A673 (cell line): ENCODE measurements around the gene ZIC5.

Source experiments
- EZH2 ChIP-seq: fragments of 200-600 bp; sonication (generic); IDR thresholded peaks from 2 replicates; pipeline ENCODE4 v1.6.1; 2017; ENCODE audit warnings: borderline replicate concordance, low read depth, mild to moderate bottlenecking, mixed read lengths, antibody characterized with exemption, low read length; ENCODE audit not compliant: poor library complexity, severe bottlenecking
- TF ChIP-seq, protein P1 (sequence below): fragments of 300-800, 200-600 bp; sonication (generic); conservative IDR thresholded peaks from 2 replicates; pipeline ENCODE4 v1.5.1; 2017; ENCODE audit warnings: low read depth, mild to moderate bottlenecking, antibody characterized with exemption, low read length, moderate library complexity, mixed read lengths

DNA sequence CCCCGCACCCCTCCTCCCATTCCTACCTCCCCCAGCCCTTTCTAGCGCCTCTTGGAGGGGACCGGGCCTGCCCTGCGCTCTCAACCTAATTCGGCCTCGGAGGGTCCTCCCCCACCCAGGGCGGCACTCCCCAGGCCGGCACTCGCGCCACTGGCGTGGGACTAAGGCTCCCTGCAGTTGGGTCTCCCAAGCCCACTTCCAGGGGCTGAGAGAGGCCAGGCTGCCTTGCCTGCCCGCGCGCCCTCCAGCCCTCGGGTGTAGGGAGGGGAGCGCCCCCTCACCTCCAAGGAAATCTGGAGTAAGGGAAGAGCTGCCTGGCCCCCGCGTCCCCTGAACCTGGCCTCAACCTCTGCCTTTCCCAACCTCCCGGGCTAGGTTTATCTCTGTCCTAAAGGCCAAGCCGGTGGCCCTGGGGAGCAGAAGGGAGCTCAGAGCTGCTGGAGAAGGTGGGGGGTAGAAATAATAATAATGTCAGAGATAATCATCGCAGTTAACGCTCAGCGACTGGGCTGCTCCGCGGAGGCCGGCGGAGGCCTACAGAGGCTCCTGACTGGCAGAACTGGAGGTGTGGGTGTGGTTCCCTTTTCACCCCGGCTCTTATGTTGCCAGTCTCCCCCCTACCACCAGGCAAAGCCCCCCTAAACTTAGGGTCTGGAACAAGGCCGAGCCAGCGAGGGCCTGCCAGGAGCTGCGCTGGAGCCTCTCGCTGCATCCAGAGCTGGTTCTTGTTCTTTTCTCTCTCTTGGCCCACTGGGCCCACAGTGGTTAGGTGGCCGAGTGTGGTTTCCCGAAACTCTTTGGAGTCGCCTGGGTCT, 19.7 kb upstream of the ZIC5 start:
- TF ChIP-seq, protein P1, sequence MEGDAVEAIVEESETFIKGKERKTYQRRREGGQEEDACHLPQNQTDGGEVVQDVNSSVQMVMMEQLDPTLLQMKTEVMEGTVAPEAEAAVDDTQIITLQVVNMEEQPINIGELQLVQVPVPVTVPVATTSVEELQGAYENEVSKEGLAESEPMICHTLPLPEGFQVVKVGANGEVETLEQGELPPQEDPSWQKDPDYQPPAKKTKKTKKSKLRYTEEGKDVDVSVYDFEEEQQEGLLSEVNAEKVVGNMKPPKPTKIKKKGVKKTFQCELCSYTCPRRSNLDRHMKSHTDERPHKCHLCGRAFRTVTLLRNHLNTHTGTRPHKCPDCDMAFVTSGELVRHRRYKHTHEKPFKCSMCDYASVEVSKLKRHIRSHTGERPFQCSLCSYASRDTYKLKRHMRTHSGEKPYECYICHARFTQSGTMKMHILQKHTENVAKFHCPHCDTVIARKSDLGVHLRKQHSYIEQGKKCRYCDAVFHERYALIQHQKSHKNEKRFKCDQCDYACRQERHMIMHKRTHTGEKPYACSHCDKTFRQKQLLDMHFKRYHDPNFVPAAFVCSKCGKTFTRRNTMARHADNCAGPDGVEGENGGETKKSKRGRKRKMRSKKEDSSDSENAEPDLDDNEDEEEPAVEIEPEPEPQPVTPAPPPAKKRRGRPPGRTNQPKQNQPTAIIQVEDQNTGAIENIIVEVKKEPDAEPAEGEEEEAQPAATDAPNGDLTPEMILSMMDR, result no peak
- TF ChIP-seq EZH2, result no peak
